Measurements from ENCODE around the gene SFSWAP. TPM values are rescaled to one million over a fixed set of nuclear protein-coding genes. Genes with fewer than 3 reads are reported as not detected.
"Not testable (repeated sequence)": the region's sequence is repeated elsewhere in the genome, so short reads cannot be mapped to it uniquely, and the experiment has no call there.

SFSWAP gene
- total RNA-seq, 1 experiment from 2014 or later, result 18.0 TPM

GRCh38 chr12:131721548-131721947 lies 10.7 kb downstream of the SFSWAP start:
- in situ Hi-C loops (cut with HindIII; ENCODE audit: low pct_unique_long_range_greater_than_20kb, low sequenced_read_pairs), result no loop called here
- DNase-seq (ENCODE audit: low read depth, low spot score), result no peak

GRCh38 chr12:131723532-131723931 lies 12.6 kb downstream of the SFSWAP start:
- in situ Hi-C loops (cut with HindIII; ENCODE audit: low pct_unique_long_range_greater_than_20kb, low sequenced_read_pairs), result no loop called here
- no peak for DNase-seq (ENCODE audit: low read depth, low spot score)

DNA sequence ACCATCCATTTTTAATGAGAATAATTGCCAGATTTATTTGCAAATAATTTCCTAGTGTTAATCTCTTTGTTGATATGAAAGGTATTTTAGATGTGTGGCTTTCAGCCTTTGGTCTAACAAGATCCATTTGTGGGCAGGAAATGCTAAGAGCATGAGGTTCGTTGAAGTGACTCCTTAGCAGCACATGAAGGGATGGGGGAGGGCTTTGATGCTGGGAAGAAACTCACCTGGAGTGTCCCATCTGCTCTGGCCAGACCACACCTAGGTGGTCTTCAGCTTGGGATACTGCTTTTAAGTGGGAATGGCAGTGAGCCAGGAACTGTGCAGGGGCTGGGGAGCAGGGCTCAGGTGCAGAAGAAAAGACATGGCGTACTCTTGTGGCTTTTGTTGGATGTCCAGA lies 13.6 kb downstream of the SFSWAP start:
- DNase-seq (ENCODE audit: low read depth, low spot score), result no peak
- in situ Hi-C loops (cut with HindIII; ENCODE audit: low pct_unique_long_range_greater_than_20kb, low sequenced_read_pairs), result no loop called here

DNA sequence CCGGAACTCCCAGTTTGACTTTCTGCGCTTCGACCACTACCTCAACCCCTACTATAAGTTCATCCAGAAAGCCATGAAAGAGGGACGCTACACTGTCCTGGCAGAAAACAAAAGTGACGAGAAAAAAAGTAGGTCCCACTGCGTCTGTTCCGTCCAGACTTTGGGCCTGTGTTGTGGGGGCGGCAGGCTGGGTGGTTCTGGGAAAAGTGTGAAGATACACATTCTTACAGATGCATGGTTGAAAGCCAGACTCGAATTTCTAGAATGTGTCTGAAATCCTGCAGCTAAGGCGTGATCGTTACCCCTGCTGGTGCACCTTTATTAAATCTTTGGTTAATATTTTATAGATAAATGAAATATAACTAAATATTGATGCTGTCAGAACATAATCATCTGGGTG lies 14.6 kb downstream of the SFSWAP start:
- in situ Hi-C loops (cut with HindIII; ENCODE audit: low pct_unique_long_range_greater_than_20kb, low sequenced_read_pairs), result no loop called here
- no peak for DNase-seq (ENCODE audit: low read depth, low spot score)

DNA sequence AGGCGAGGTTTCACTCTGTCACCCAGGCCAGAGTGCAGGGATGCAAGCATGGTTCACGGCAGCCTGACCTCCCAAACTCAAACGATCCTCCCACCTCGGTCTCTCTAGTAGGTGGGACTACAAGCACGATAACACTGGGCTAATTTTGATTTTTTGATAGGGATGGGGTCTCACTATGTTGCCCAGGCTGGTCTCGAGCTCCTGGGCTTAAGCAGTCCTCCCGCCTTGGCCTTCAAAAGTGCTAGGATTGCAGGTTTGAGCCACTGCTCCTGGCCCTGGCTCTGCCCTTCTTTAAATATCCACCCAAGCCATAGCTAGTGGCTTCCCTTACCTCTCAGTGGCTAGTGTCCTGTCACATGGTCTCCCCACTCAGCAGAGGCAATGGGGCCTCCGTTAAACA lies 17.8 kb downstream of the SFSWAP start:
- DNase-seq (ENCODE audit: low read depth, low spot score), result no peak
- in situ Hi-C loops (cut with HindIII; ENCODE audit: low pct_unique_long_range_greater_than_20kb, low sequenced_read_pairs), result no loop called here

DNA sequence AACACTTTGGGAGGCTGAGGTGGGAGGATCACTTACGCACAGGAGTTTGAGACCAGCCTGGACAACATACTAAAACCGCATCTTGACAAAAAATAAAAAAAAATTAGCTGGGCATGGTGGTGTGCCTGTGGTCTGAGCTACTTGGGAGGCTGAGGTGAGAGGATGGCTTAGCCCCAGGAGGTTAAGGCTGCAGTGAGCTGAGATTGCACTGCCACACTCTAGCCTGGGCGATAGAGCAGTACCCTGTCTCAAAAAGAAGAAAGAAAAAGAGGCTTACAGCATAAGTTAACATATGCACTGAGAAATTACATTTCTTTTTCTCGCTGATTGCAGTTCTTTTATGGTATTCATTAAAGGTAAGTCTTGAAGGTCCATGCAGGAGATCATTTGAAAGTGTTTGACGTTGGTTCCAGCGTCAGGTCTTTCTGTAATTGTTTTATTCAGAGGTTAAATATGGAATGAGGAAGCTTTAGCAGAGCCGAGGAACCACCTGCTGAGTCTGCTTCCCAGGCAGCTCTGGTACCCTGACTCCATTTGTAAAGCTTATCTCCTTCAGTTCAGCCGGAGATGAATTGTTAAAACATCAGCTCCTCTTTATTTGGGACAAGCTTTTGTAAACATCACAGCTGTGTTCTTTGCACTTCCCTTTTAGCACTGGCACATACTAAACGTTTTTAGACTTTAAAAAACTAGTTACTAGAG lies 18.5 kb downstream of the SFSWAP start:
- DNase-seq (ENCODE audit: low read depth, low spot score), result no peak
- in situ Hi-C loops (cut with HindIII; ENCODE audit: low pct_unique_long_range_greater_than_20kb, low sequenced_read_pairs), result no loop called here

DNA sequence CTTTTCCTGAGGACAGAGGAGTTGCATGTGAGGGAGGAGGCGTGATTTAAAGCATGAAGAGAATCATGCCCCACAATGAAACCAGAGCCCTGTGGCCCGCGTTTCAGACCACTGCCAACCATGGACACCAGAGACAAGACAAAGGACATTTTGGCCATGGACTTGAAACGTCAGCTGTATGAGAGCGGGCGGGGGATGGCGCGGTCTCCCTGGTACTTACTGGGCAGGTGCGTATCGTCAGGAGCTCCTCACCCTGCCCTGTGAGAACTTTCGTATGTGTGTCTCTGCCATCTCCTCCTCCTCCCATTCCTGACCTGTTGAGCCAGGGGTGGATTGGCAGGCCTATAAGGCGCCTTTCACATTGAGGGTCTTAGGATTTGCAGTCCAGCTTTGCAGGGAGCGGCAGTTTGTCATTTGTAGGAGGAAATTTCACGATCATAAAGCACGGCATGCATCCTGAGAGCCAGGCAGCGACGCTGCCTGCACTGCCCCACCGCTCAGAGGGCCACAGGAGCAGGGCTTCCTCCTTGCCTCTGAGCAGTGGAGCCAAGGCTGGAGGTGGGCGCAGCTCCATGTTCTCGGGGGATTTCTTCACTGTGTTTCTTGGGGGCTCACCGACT lies 22.2 kb downstream of the SFSWAP start:
- in situ Hi-C loops (cut with HindIII; ENCODE audit: low pct_unique_long_range_greater_than_20kb, low sequenced_read_pairs), result no loop called here
- no peak for DNase-seq (ENCODE audit: low read depth, low spot score)

GRCh38 chr12:131733874-131734273 lies 23.0 kb downstream of the SFSWAP start:
- in situ Hi-C loops (cut with HindIII; ENCODE audit: low pct_unique_long_range_greater_than_20kb, low sequenced_read_pairs), result no loop called here
- DNase-seq (ENCODE audit: low read depth, low spot score), result no peak

GRCh38 chr12:131734336-131735152 lies 23.7 kb downstream of the SFSWAP start:
- in situ Hi-C loops (cut with HindIII; ENCODE audit: low pct_unique_long_range_greater_than_20kb, low sequenced_read_pairs), result no loop called here
- no peak for DNase-seq (ENCODE audit: low read depth, low spot score)

DNA sequence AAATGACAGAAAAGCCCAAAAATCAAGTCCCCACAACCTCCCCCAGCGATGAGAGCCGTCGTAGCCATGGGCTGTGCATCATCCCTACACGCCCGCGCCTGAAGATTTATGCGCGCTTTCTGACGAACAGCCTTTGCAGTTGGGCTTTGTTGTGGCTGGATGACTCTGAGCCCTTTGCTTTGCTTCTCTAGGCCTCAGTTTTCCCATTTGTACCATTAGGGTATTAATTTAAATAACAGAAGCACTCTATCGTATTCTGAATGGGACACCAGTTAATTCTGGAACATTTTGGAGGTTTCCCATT lies 24.2 kb downstream of the SFSWAP start:
- DNase-seq (ENCODE audit: low read depth, low spot score), result no peak
- in situ Hi-C loops (cut with HindIII; ENCODE audit: low pct_unique_long_range_greater_than_20kb, low sequenced_read_pairs), result no loop called here

- in situ Hi-C loops (cut with HindIII; ENCODE audit: low pct_unique_long_range_greater_than_20kb, low sequenced_read_pairs), result no loop called here
- DNase-seq (ENCODE audit: low read depth, low spot score), result no peak
These were observed 24.9 kb downstream of the SFSWAP start for GRCh38 chr12:131735476-131736445.

DNA sequence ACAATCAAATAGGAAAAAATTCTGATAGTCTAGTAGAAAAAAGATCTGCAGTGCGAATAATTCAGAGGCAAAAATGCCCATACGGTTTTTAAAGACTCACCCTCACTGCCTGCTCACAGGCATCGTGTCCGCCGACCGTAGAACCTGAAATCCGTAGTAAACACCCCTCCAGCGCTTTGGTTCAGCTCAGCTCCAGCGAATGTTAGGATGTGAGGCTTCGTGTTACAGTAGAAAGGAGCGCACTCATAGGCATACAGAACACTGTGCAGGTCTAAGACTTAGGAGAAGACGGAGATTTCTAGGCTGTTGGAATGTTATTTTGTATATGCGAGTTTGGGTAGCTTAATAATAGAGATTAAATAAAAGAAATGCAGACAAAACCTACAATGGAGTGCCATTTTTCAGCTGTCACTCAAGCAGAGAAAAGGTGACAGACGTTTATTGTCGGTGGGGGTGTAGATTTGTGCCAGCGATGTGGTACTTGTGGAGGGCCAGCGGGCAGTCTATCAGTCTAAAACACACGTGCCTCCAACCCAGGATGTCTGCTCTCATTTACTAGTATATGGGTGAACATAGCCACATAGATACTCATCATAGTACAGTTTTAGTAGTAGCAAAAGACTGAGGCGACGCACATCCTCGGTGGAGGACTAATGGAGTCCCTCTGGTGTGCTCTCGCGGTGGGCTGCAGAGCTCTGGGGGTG lies 25.7 kb downstream of the SFSWAP start:
- in situ Hi-C loops (cut with HindIII; ENCODE audit: low pct_unique_long_range_greater_than_20kb, low sequenced_read_pairs), result no loop called here
- DNase-seq (ENCODE audit: low read depth, low spot score), result no peak

GRCh38 chr12:131737150-131737827 lies 26.4 kb downstream of the SFSWAP start:
- in situ Hi-C loops (cut with HindIII; ENCODE audit: low pct_unique_long_range_greater_than_20kb, low sequenced_read_pairs), result no loop called here
- DNase-seq (ENCODE audit: low read depth, low spot score), result no peak

GRCh38 chr12:131738196-131738595 lies 27.3 kb downstream of the SFSWAP start:
- peak; percentile 5 for DNase-seq (ENCODE audit: low read depth, low spot score)
- in situ Hi-C loops (cut with HindIII; ENCODE audit: low pct_unique_long_range_greater_than_20kb, low sequenced_read_pairs), result no loop called here

- no peak for DNase-seq (ENCODE audit: low read depth, low spot score)
- in situ Hi-C loops (cut with HindIII; ENCODE audit: low pct_unique_long_range_greater_than_20kb, low sequenced_read_pairs), result no loop called here
These were observed 29.7 kb downstream of the SFSWAP start for GRCh38 chr12:131740626-131741025.

DNA sequence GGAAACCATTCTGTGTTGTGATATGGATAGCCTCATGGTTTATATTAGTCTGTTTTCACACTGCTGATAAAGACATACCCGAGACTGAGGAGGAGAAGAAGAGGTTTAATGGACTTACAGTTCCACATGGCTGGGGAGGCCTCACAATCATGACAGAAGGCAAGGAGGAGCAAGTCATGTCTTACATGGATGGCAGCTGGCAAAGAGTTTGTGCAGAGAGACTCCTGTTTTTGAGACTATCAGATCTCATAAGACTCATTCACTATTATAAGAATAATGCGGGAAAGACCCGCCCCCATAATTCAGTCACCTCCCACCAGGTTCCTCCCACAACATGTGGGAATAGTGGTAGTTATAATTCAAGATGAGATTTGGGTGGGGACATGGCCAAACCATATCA lies 31.9 kb downstream of the SFSWAP start:
- DNase-seq (ENCODE audit: low read depth, low spot score); in situ Hi-C loops (cut with HindIII; ENCODE audit: low pct_unique_long_range_greater_than_20kb, low sequenced_read_pairs): not testable (repeated sequence)

- in situ Hi-C loops (cut with HindIII; ENCODE audit: low pct_unique_long_range_greater_than_20kb, low sequenced_read_pairs); DNase-seq (ENCODE audit: low read depth, low spot score): not testable (repeated sequence)
These were observed 32.5 kb downstream of the SFSWAP start for GRCh38 chr12:131743410-131743809.
